ENCODE results near the gene TROAP.

Gene TROAP

GRCh38 chr12:49309386-49309785, 13.7 kb upstream of the TROAP start:
- no peak for TF ChIP-seq GATA2 (IDR thresholded peaks at IDR 0.05; ENCODE audit: low read depth, low read length)
- TF ChIP-seq GATA3 (IDR thresholded peaks at IDR 0.05; ENCODE audit: low read depth, low read length), result no peak

DNA sequence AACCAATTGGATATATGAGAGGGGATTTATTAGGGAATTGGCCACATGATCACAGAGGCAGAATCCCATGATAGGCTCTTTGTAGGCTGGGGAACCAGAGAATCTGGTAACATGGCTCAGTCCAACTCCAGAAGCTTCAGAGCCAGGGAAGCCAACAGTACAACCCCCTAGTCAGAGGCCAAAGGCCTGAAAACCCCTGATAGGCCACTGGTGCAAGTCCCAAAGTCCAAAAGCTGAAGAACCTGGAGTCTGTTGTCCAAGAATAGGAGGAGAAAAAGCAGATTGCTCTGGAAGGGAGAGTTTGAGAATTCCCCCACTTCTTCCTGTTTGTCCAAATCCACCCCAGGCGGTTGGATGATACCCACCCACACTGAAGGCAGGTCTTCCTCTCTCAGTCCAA, 8.2 kb upstream of the TROAP start:
- TF ChIP-seq GATA3 (IDR thresholded peaks at IDR 0.05; ENCODE audit: low read depth, low read length), result no peak
- no peak for TF ChIP-seq GATA2 (IDR thresholded peaks at IDR 0.05; ENCODE audit: low read depth, low read length)

- TF ChIP-seq GATA2 (IDR thresholded peaks at IDR 0.05; ENCODE audit: low read depth, low read length) (no peak), GATA3 (IDR thresholded peaks at IDR 0.05; ENCODE audit: low read depth, low read length) (no peak)
Measured at GRCh38 chr12:49322367-49322707, 718 bp upstream of the TROAP start.

- no peak for TF ChIP-seq GATA3 (IDR thresholded peaks at IDR 0.05; ENCODE audit: low read depth, low read length)
- no peak for TF ChIP-seq GATA2 (IDR thresholded peaks at IDR 0.05; ENCODE audit: low read depth, low read length)
Measured at GRCh38 chr12:49323524-49324097, 556 bp downstream of the TROAP start.

GRCh38 chr12:49325606-49326005, 2.6 kb downstream of the TROAP start:
- TF ChIP-seq GATA3 (IDR thresholded peaks at IDR 0.05; ENCODE audit: low read depth, low read length) (no peak), GATA2 (IDR thresholded peaks at IDR 0.05; ENCODE audit: low read depth, low read length) (no peak)

DNA sequence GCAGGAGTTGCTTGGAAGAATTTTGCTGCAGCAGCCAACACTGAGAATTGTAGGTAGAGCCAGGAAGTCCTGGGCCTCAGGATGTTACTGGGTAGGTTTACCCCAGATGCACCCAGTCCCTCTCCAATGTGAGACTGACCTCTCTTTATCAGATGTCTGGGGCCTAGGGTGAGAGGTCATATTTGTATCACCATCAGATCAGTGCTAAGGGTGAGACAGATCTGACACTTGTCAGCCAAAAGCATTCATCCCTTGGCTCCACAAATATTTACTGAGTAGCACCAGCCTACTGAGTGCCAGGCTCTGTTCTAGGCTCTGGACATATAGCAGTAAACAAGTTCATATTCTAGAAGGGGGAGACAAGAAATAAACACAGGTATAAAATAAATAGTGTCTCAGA, 4.3 kb downstream of the TROAP start:
- TF ChIP-seq GATA3 (IDR thresholded peaks at IDR 0.05; ENCODE audit: low read depth, low read length) (no peak), GATA2 (IDR thresholded peaks at IDR 0.05; ENCODE audit: low read depth, low read length) (no peak)

DNA sequence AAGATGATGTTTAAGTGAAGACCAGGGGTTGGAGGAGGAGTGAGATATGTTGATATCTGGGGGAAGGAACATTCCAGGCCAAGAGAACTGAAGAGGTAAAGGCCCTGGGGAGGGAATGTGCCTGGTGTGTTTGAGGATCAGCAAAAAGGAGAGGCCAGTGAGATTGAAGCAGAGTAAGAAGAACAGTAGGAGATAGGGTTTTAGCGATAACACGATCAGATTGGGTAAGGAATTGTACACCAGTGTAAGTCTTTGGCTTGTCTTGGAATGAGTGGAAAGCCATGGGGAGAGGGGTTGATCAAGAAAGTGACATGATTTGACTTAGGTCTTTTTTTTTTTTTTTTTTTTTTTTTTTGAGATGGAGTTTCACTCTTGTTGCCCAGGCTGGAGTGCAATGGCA, 4.8 kb downstream of the TROAP start:
- no peak for TF ChIP-seq GATA2 (IDR thresholded peaks at IDR 0.05; ENCODE audit: low read depth, low read length)
- TF ChIP-seq GATA3 (IDR thresholded peaks at IDR 0.05; ENCODE audit: low read depth, low read length), result no peak

DNA sequence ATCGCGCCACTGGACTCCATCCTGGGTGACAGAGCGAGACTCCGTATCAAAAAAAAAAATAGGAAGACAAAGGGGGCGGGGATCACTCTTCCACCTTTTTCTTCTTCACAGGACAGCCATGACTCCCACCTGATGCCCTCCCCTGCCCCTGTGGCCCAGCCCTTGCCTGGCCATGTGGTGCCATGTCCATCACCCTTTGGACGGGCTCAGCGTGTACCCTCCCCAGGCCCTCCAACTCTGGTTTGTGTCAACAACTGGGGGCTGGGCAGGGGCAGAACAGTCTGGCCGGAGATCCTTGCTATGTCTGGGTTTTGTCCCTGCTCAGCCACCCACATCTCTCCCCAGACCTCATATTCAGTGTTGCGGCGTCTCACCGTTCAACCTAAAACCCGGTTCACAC, 5.8 kb downstream of the TROAP start:
- no peak for TF ChIP-seq GATA3 (IDR thresholded peaks at IDR 0.05; ENCODE audit: low read depth, low read length)
- TF ChIP-seq GATA2 (IDR thresholded peaks at IDR 0.05; ENCODE audit: low read depth, low read length), result no peak

- TF ChIP-seq GATA2 (IDR thresholded peaks at IDR 0.05; ENCODE audit: low read depth, low read length) (no peak), GATA3 (IDR thresholded peaks at IDR 0.05; ENCODE audit: low read depth, low read length) (no peak)
Measured at GRCh38 chr12:49330032-49330619, 7.1 kb downstream of the TROAP start.

DNA sequence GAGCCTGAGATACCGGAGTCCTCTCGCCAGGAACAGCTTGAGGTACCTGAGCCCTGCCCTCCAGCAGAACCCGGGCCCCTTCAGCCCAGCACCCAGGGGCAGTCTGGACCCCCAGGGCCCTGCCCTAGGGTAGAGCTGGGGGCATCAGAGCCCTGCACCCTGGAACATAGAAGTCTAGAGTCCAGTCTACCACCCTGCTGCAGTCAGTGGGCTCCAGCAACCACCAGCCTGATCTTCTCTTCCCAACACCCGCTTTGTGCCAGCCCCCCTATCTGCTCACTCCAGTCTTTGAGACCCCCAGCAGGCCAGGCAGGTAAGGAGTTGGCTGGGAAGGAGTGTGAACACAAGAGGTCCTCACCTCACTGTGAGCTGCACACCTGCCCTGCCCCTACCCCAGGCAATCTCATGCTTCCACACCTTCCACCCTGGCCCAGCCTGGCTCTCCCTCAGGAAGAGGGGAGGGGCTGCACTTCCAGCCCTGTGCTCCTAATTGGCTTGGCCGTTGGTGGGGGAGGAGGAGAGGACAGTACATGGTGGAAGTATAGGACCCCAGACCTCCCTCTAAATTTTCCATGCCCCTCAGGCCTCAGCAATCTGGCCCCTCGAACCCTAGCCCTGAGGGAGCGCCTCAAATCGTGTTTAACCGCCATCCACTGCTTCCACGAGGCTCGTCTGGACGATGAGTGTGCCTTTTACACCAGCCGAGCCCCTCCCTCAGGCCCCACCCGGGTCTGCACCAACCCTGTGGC, 7.8 kb downstream of the TROAP start:
- TF ChIP-seq GATA3 (IDR thresholded peaks at IDR 0.05; ENCODE audit: low read depth, low read length) (no peak), GATA2 (IDR thresholded peaks at IDR 0.05; ENCODE audit: low read depth, low read length) (no peak)

- TF ChIP-seq GATA3 (IDR thresholded peaks at IDR 0.05; ENCODE audit: low read depth, low read length) (no peak), GATA2 (IDR thresholded peaks at IDR 0.05; ENCODE audit: low read depth, low read length) (no peak)
Measured at GRCh38 chr12:49331380-49332222, 8.5 kb downstream of the TROAP start.

DNA sequence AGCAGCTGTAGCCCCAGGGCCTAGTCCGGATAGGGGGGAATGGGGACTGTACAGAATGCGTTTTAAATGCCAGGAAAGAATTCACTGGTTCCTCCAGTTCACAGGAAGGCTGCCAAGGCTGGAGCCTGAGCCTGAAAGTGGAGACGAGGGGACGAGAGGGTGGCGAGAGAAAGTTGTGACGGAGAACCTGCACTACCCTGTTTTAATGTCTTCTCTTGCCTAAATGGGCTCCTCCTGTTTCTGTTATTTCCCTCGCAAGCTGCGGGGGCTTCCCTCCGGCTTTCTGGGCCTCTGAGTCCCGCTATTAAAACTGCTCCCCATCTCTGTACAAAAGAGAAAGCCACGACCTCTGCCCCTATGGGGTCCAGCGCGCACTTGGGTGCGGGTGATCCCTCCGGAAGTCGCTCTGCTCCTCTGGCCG, 9.4 kb downstream of the TROAP start:
- TF ChIP-seq GATA3 (IDR thresholded peaks at IDR 0.05; ENCODE audit: low read depth, low read length) (no peak), GATA2 (IDR thresholded peaks at IDR 0.05; ENCODE audit: low read depth, low read length) (no peak)

GRCh38 chr12:49332891-49333371, 9.9 kb downstream of the TROAP start:
- no peak for TF ChIP-seq GATA2 (IDR thresholded peaks at IDR 0.05; ENCODE audit: low read depth, low read length)
- no peak for TF ChIP-seq GATA3 (IDR thresholded peaks at IDR 0.05; ENCODE audit: low read depth, low read length)

DNA sequence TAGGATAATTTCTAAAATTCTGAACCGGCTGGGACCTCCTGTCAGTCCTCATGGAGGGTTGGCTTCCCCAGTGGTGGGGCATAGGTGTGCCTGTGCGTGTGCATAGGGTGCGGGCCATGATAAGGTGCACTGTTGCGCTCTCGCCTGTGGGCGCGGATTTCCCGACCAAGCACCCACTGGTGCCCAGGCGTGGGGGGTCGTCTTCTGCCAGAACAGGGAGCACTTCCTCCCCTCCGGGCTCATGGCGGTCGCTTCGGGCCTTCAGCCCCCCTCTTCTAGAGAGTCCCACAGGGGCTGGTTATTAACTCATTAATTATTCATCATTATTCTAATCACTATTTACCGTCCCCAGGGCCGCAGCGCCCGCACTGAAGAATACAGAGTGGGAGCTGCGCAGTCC, 11.2 kb downstream of the TROAP start:
- no peak for TF ChIP-seq GATA3 (IDR thresholded peaks at IDR 0.05; ENCODE audit: low read depth, low read length)
- TF ChIP-seq GATA2 (IDR thresholded peaks at IDR 0.05; ENCODE audit: low read depth, low read length), result no peak
